Measurements from ENCODE around the gene MORN1. TPM values are rescaled to one million over a fixed set of nuclear protein-coding genes. Genes with fewer than 3 reads are reported as not detected.

MORN1 gene
- total and polyA plus RNA-seq, 2 donors (not counting 3 experiments of a cell fraction or from before 2014, with no cell fraction given), result 4.3 to 6.4 TPM

DNA sequence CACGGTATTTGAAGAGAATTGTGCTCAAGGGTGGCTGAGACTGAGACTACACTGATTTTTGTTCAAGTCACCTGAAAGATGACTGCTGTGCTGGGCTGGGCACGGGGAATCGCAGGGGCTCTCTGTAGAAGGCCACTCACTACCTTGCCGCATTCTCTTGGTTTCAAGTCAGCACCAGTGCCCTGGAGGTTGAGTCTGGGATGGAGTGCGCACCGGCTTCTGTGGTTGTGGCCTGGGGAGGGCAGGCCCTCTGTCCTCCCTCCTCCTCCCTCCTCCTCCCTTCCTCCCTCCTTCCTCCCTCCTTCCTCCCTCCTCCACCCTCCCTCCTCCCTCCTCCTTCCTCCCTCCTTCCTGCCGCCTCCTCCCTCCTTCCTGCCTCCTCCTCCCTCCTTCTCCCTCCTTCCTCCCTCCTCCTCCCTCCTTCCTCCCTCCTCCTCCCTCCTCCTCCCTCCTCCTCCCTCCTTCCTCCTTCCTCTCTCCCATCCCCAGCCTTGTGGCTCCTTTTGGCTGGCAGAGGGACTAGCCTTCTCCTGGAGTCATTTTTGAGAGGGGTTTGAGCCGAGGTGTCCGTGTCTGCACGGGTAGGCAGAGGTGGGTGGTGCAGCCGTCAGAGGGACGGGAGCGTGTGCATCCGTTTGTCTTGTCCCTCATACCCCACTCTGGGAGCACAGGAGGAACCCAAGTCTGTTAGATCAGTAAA lies 9.7 kb upstream of the MORN1 start:
- Histone ChIP-seq H3K27ac (ENCODE audit: insufficient read depth, low read depth, low read length) (no peak overlapping the region), H4K20me1 (replicated peaks; ENCODE audit: control insufficient read depth, extremely low read depth, insufficient read depth, low read length) (no peaks in the 10 kb centered on the region), H3K79me2 (ENCODE audit: control insufficient read depth, insufficient read depth, low read length) (peaks cover 5% of the 10 kb centered on the region), H3K9ac (replicated peaks; ENCODE audit: extremely low read depth, insufficient read depth, low read length) (no peak overlapping the region), H3K9me3 (replicated peaks; ENCODE audit: control insufficient read depth, insufficient read depth, low read length) (no peaks in the 10 kb centered on the region), H3K4me3 (replicated peaks in 1 of 3; ENCODE audit: insufficient read depth in 1 of 3, low read depth in 1 of 3, low read length in 3 of 3) (no peak overlapping the region), H3K4me2 (ENCODE audit: insufficient read depth, low read length) (no peak overlapping the region), H3K27me3 (ENCODE audit: control insufficient read depth in 2 of 2, insufficient read depth in 2 of 2, low read length in 2 of 2) (no peaks in the 10 kb centered on the region), H3K9me1 (replicated peaks; ENCODE audit: control insufficient read depth, extremely low read depth, insufficient read depth, low read length) (no peaks in the 10 kb centered on the region), H3K36me3 (ENCODE audit: control insufficient read depth in 2 of 2, extremely low read depth in 1 of 2, insufficient read depth in 2 of 2, low read length in 2 of 2) (peaks cover 26 to 67% of the 10 kb centered on the region in 2 experiments), H2AFZ (ENCODE audit: low read depth, low read length) (no peak overlapping the region), H3K4me1 (ENCODE audit: control insufficient read depth, extremely low read depth, insufficient read depth, low read length) (peaks cover 10% of the 10 kb centered on the region)
- no peak for DNase-seq (ENCODE audit: low read depth, low spot score)
- no TSS peak for BruUV-seq (replicated peaks)
- CTCF ChIA-PET, result no interaction called here
- no peak for TF ChIP-seq POLR2A (IDR thresholded peaks at IDR 0.05; ENCODE audit: low read depth, low read length)
- intact Hi-C loops (cut with micrococcal nuclease) (loop anchor here (10.0 kb wide), 1 partner anchor 1224 kb away; the partner anchor contains the start of gene TPRG1L), dilution Hi-C loops (cut with MboI; ENCODE audit: extremely low pct_ligation_motif_present, low sequenced_read_pairs) (no loop called here)
- FAIRE-seq, result no peak
- POLR2A ChIA-PET, result no interaction called here

DNA sequence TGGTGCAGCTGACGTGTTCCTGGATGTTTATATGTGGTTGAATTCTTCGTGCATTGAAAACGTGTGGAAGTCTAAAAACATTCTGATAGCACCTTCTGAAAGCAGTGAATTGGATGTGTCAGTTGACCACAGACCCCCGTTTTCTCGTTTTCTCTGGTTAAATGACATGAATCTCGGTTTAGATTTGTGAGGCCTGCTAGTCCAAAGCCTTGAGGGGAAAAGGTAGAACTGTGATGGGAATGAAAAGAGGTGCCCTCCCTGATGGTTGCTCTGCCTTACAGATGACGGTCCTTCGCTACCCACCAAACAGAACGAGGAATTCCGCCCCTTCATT lies 9.2 kb upstream of the MORN1 start:
- peaks cover 26 to 71% of the 10 kb centered on the region in 2 experiments for H3K36me3 ChIP-seq (ENCODE audit: control insufficient read depth in 2 of 2, extremely low read depth in 1 of 2, insufficient read depth in 2 of 2, low read length in 2 of 2)

More for the DNA sequence above, 9.2 kb upstream of the MORN1 start:
- no peak overlapping the region for H3K4me3 ChIP-seq (replicated peaks in 1 of 3; ENCODE audit: insufficient read depth in 1 of 3, low read depth in 1 of 3, low read length in 3 of 3)
- DNase-seq (ENCODE audit: low read depth, low spot score) (no peak), FAIRE-seq (no peak)
- no peak for TF ChIP-seq EZH2 (IDR thresholded peaks at IDR 0.05; ENCODE audit: borderline replicate concordance, low read depth, low read length, severe bottlenecking)
- no peak for TF ChIP-seq CTCF (IDR thresholded peaks at IDR 0.05; ENCODE audit: extremely low read depth in 1 of 2, insufficient read depth in 1 of 2, low read depth in 1 of 2, low read length in 2 of 2)
- TF ChIP-seq FOS (IDR thresholded peaks at IDR 0.05; ENCODE audit: borderline replicate concordance, insufficient read depth, low read length), result no peak
- no peak for TF ChIP-seq POLR2AphosphoS5 (IDR thresholded peaks at IDR 0.05; ENCODE audit: insufficient read depth, low read depth, low read length)
- no peak overlapping the region for H3K4me2 ChIP-seq (ENCODE audit: insufficient read depth, low read length)
- intact Hi-C loops (cut with micrococcal nuclease), result loop anchor here (10.0 kb wide), 1 partner anchor 1224 kb away; the partner anchor contains the start of gene TPRG1L
- H3K27me3 ChIP-seq (ENCODE audit: control insufficient read depth in 2 of 2, insufficient read depth in 2 of 2, low read length in 2 of 2), result no peaks in the 10 kb centered on the region
- H3K27ac ChIP-seq (ENCODE audit: insufficient read depth, low read depth, low read length), result no peak overlapping the region
- H3K79me2 ChIP-seq (ENCODE audit: control insufficient read depth, insufficient read depth, low read length), result peaks cover 5% of the 10 kb centered on the region
- H3K9me3 ChIP-seq (replicated peaks; ENCODE audit: control insufficient read depth, insufficient read depth, low read length), result no peaks in the 10 kb centered on the region
- no peaks in the 10 kb centered on the region for H3K9me1 ChIP-seq (replicated peaks; ENCODE audit: control insufficient read depth, extremely low read depth, insufficient read depth, low read length)
- ChIA-PET POLR2A (no interaction called here), CTCF (no interaction called here)
- peaks cover 5% of the 10 kb centered on the region for H3K4me1 ChIP-seq (ENCODE audit: control insufficient read depth, extremely low read depth, insufficient read depth, low read length)
- dilution Hi-C loops (cut with MboI; ENCODE audit: extremely low pct_ligation_motif_present, low sequenced_read_pairs), result no loop called here
- H4K20me1 ChIP-seq (replicated peaks; ENCODE audit: control insufficient read depth, extremely low read depth, insufficient read depth, low read length), result no peaks in the 10 kb centered on the region
- H2AFZ ChIP-seq (ENCODE audit: low read depth, low read length), result no peak overlapping the region
- no peak overlapping the region for H3K9ac ChIP-seq (replicated peaks; ENCODE audit: extremely low read depth, insufficient read depth, low read length)
- BruUV-seq (replicated peaks), result no TSS peak
